ENCODE data around the gene CHMP4A.

CHMP4A gene

GRCh38 chr14:24194873-24195185, 18.5 kb downstream of the CHMP4A start:
- DNase-seq (ENCODE audit: low read depth): no peak

- DNase-seq (ENCODE audit: low read depth): no peak
Measured at GRCh38 chr14:24194186-24194872, 19.0 kb downstream of the CHMP4A start.

GRCh38 chr14:24192933-24193332, 20.4 kb downstream of the CHMP4A start:
- no peak for DNase-seq (ENCODE audit: low read depth)

GRCh38 chr14:24190416-24190815, 22.9 kb downstream of the CHMP4A start:
- DNase-seq (ENCODE audit: low read depth): no peak

GRCh38 chr14:24189460-24189859, 23.8 kb downstream of the CHMP4A start:
- no peak for DNase-seq (ENCODE audit: low read depth)

- no peak for DNase-seq (ENCODE audit: low read depth)
Measured at GRCh38 chr14:24189059-24189375, 24.3 kb downstream of the CHMP4A start.

- DNase-seq (ENCODE audit: low read depth): peak; percentile 95
Measured at GRCh38 chr14:24188251-24189058, 24.8 kb downstream of the CHMP4A start, which contains the start of gene IPO4. IPO4 (minus strand) TSS chr14:24188816; CDS start chr14:24188787, 29 bp downstream.

- no peak for DNase-seq (ENCODE audit: low read depth)
Measured at GRCh38 chr14:24187539-24187915, 25.8 kb downstream of the CHMP4A start.

GRCh38 chr14:24186831-24187538, 26.3 kb downstream of the CHMP4A start:
- DNase-seq (ENCODE audit: low read depth): no peak

GRCh38 chr14:24185741-24186140, 27.5 kb downstream of the CHMP4A start:
- DNase-seq (ENCODE audit: low read depth): no peak

- DNase-seq (ENCODE audit: low read depth): no peak
Measured at GRCh38 chr14:24185026-24185425, 28.3 kb downstream of the CHMP4A start.

GRCh38 chr14:24184104-24184970, 29.0 kb downstream of the CHMP4A start:
- DNase-seq (ENCODE audit: low read depth): no peak

- DNase-seq (ENCODE audit: low read depth): no peak
Measured at GRCh38 chr14:24183014-24183481, 30.2 kb downstream of the CHMP4A start.

- no peak for DNase-seq (ENCODE audit: low read depth)
Measured at GRCh38 chr14:24182110-24182882, 31.0 kb downstream of the CHMP4A start.

GRCh38 chr14:24181371-24182077, 31.8 kb downstream of the CHMP4A start:
- no peak for DNase-seq (ENCODE audit: low read depth)

- DNase-seq (ENCODE audit: low read depth): no peak
Measured at GRCh38 chr14:24179961-24180796, 33.1 kb downstream of the CHMP4A start.

GRCh38 chr14:24179294-24179960, 33.9 kb downstream of the CHMP4A start:
- no peak for DNase-seq (ENCODE audit: low read depth)

GRCh38 chr14:24178399-24179178, 34.7 kb downstream of the CHMP4A start:
- no peak for DNase-seq (ENCODE audit: low read depth)
